GM18861 (cell line): ENCODE data around the gene GRID1.

Experiments
- ATAC-seq: cut with Tn5 transposase; IDR thresholded peaks from one replicate; pipeline ENCODE4 v1.9.1; 2021; ENCODE audit not compliant: unreplicated experiment

The GRID1 gene

GRCh38 chr10:86340176-86340990, 26.2 kb downstream of the GRID1 start:
- ATAC-seq = no peak

- no peak for ATAC-seq
Measured at GRCh38 chr10:86339226-86339865, 27.2 kb downstream of the GRID1 start.

DNA sequence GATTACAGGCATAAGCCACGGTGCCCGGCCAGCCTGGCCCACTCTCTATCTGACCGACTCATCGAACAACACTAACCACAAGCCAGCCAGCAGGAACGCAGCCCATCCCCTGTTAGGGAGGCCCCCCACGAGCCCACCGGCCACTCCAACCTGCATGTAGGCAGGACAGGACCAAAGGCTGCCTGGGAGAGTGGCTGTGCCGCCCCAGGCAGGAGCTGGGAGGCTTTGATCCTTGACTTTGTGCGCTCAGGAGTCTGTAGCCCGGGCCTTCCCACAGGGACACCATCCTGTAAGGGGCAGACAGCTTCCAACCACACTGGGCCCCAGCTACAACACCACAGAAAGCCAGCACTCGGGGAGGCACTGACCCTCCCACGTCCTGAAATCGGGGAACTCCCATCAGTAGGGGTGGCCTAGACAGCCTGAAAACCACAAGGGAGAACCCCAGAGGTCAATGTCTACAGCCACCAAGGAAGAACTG, 29.4 kb downstream of the GRID1 start:
- ATAC-seq = peak; percentile 70

- ATAC-seq = no peak
Measured at GRCh38 chr10:86336341-86336740, 30.3 kb downstream of the GRID1 start.

GRCh38 chr10:86335831-86336230, 30.8 kb downstream of the GRID1 start:
- no peak for ATAC-seq

DNA sequence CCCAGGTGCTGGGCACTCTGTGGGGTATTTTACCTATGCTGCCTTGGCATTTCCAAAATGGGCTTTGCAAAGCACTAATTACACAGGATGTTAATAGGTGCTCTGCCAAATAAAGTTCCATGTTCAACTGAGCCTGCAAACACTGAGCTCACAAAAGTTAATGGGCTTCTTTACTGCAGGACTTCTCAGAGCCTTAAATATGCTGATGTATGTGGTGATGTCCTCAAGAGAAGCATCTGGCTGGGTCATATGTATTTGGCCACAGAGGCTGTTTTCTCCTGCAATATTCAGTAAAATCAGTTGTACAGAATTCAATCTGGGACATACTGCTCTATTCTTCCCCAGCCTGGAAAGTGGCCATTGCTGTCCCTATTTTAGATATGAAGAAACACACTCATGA, 31.3 kb downstream of the GRID1 start:
- no peak for ATAC-seq

GRCh38 chr10:86334488-86335085, 32.0 kb downstream of the GRID1 start:
- no peak for ATAC-seq

DNA sequence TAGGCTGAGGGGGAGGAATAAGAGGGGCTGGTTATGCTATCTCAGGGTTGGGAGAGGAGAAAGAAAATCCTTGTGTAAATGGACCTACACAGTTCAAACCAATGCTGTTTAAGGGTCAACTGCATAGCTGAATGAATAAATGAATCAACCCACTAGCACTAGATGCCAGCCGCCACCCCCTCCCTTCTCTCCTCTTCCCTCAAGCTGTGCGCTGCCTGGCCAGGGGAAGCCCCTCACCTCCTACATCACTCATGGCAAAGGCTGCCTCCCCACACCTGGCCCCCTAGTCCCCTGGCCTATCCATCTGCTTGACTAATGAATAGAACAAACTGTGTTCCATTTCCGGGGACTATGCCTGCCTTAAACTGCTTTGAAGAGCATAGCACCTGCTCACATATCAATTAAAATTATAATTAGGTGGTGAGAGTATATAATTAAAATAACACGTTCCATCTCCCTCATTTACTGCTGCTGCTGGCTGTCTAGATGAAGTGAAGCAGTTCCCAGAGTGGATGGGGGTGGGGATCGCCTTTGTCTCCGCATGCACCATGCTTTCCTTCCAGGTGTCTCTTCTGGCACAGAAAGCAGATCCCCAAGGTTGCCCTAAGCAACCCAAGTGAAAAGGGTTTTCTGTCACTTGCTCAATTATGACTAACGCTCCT, 32.6 kb downstream of the GRID1 start:
- ATAC-seq = no peak

GRCh38 chr10:86331861-86332260, 34.7 kb downstream of the GRID1 start:
- ATAC-seq = no peak

- no peak for ATAC-seq
Measured at GRCh38 chr10:86330778-86331763, 35.5 kb downstream of the GRID1 start.

DNA sequence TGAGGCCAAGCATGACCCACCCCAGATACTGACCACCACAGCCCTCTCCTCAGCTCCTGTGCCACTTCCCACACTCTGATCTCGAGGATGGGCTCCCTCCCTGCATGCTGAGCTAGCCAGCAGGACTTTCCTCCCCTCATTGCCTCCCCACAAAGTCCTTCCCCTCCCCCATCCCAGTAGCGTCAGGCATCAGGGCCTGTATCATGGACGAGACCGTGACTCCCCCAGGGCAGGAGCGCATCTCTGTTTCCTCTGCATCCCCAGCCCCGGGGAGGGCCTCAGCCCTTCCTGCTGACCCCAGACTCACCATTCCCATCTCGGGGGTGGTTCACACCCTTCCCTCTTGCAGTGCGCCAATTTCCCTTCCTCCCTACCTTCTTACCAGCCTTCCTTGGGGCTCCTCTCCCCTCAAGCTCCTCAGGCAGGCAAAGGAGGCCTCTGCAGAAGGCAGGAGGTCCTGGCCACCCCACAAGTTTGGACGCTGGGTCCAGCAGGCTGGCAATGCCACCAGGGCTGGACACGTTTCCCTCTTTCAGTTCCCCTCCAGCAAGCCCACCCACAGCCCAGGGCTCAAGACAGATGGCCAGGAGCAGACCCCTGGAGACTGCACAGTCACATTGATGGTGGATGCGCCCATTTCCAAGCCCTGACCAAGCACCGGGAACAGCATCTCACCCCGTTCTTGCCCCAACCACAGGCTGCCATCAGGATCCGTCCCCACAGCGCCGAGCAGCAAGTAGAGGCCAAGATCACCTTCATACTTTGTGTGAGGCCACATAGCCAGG, 36.5 kb downstream of the GRID1 start:
- no peak for ATAC-seq

GRCh38 chr10:86329093-86329710, 37.4 kb downstream of the GRID1 start:
- ATAC-seq = no peak

DNA sequence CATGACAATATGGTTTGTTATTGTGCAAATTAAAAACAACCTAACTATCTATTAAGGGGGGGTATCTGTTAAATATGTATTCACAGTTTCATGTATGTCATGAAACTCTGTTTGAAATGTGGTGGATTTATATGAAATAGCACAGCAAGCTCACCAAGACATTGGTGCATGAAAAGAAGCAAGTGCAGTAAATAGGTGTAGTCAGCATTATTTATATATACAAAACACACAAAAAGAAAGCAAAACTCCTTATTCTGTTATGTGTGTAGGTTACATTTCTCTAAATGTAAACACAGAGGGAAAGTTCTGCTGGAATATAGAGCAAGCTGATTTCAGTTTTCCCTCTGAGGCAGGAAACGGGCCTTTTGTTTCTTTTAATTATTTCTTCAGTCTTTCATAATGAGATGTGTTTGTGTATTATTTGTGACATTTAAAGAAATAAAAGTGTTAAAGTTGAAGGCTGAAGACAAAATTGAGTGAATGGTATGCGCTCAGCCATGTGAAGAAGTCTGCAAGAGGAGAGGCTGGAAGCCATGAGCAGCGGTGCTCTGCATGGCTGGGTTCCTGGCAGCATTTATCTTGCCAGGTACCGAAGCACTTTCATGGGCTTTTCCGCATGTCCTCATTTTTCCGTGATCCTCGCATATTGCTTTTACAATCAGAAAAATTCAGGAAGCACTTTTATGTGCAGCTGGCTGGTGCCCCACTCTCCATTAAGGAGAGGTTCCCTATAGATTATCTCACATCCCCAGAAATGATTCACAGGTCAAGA, 38.5 kb downstream of the GRID1 start:
- ATAC-seq = no peak

DNA sequence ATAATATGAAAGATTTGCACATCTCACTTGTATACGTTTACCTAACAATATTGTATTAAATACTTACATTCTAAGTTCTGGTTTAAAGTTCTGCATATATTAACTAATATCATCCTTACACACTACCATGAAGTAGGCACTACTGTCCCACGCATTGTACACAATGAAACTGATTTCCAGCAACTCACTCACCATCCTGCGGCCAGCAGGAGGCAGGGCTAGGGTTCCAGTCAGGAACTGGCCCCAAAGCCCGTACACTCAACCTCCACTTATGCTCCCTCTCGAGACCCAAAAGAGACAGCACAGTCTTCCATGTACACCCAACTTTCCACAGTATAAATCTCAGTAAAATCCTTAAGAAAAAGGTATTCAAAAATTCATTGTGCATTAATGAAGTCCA, 41.4 kb downstream of the GRID1 start:
- ATAC-seq = no peak

GRCh38 chr10:86321568-86321967, 45.0 kb downstream of the GRID1 start:
- no peak for ATAC-seq

DNA sequence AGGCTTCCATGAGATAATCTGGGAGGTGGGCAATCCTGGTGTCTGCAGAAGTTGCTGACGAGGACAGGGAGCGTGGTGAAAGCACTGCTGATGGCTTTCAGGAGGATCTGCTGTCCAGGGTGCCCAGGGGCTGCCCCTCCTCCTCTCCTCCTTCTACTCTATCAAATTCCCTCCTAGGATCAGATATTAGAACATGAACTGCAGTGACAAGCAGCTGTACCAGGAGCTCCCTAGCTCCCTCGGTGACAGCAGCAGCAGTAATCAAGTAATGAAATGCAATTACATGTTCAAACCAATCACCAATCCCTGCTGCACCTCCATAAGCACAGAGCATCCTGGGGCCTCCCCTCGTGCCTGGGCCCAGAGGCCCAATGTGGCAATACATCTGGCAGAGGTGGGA, 46.9 kb downstream of the GRID1 start:
- no peak for ATAC-seq

DNA sequence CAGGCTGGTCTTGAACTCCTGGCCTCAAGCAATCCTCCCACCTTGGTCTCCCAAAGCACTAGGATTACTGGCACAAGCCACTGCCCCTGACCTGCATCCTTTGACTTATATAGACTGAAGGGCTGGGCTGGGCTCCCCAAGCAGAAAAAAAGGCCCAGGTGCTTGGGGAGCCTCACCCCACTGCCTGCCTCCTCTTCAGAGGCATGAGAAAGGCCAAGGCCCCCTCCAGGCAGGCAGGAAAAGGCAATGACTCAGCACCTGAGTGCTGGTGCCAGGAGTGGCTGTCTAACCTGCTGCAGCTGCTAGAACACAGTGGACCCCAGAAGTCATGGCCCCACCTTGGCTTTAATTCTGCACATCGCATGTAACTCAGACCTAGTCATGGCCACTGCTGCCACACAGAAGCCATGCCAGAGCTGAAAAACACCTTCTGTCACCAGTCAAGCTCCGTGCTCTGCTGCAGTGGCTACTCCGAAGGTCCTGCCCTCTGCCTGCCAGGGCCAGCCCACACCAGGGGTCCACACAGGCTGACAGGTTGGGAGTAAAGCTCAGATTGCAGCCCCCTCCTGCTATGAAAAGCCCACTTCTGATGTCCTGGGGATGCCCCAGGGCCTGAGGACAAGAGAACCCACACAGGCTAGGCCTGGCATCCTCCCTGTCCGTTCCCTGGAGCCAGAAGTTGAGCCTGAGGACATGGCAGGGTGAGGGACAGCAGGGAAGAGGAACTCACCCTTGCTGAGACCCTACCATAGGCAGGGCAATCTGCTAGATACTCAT, 48.5 kb downstream of the GRID1 start:
- no peak for ATAC-seq

DNA sequence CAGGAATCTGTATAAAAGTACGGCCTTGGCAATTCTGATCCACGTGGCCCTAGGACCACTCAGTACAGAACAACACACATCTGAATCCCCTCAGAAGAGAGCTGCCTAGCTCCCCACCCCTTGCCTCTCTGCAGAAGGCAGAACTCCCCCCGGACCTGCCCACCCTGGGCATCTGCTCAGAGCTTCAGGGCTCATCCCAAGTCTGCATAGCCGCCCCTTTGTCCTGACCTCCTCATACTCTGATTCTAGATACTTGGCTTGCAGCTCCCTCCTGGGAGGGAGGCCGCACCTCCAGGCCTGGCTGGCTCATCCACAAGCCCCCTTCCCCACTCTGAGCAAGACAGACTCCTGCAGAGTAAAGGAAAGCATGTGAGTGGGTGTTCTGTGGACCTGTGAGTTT, 49.6 kb downstream of the GRID1 start:
- ATAC-seq = no peak
